ENCODE data around the gene STIM2.

Gene STIM2

DNA sequence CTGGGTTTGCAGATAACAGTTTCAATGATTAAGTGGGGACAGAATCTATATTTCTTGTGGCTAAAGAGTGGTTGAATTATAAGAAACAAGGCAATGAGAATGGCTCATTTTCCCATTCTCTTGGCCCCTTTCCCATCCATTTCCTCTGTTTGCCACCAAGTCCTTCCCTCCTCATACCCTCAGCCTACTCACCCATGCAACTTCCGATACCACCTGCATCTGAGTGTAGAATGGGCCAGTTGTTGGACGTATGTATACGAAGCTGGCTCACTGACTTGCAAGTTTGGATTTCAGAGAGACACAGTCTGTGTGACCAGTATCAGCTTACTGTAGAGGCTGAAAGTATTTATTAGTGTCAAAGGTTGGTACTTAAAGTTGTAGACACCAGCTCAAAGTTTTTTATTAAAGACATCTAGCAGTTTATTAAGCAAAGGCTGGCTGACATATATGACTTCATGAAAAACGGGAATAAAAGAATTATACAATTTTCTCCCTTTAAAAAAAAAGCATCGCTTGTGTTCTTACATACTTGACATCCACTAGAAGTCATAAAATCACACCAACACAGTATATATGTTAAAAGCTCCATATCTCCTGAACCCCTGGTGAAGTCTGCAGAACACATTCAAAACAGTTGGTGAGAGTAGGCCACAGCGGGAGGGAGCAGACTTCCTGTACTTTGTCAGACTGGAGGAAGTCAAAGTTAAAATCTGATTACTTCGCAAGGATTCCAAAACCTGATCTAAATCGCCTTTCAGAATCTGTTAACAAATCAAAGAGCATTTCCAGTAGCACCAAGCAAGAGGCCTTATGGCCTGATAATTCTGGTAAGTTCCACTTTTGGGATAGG is 22.4 kb upstream of the STIM2 start:
- DNase-seq = no peak

DNA sequence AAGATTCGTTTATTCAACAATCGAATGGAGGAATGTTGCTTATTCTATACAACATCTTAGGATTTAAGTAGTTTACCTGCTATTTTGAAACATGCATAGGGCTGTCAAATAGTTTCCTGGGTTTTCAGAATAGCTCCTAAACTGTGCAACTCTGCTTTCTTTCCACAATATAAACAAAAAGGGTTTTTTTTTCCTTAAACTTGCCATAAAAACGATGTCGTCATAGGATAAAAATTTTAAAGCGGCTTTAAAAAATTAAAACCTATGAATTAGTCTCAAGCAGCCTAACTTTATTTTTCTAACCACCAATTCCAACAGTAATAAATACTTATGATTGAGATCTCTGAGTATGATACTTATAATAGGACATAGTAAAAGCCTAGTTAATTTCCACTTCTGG is 21.6 kb upstream of the STIM2 start:
- DNase-seq = no peak

DNA sequence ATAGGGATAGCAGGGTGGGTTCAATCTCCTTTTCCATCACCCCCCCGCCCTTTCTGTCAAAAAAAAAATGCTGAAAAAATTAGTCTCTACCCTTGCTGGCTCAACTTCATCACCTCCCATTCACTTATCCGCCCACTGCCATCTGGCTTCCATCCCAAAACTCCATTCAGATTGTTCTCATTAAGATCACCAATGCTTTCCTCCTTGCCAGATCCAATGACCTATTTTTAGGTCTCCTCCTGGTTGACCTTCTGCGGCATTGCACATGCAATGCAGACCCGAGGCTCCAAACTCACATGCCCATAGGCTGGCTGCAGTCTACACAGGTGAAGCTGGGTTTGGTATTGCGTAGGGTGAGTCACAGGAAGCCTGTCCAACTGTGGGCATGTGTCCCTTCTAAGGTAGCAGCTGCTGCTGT is 21.1 kb upstream of the STIM2 start:
- no peak for DNase-seq

DNA sequence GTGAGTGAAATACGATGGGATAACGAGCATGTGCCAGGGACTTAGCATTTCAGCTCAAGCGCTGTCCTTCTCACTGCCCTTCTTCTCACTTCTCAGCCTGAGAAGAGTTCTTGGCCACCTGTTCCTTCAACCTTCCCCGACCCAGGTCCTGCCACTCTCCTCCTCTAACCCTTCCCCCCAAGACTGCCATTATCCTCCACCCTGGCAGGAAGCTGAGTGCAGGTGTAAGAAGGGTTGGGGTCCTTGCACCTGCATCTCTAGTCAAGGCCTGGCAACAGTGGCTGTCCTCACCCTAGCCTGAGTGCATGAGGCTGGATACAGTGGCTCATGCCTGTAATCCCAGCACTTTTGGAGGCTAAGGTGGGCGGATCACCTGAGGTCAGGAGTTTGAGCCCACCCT is 19.9 kb upstream of the STIM2 start:
- DNase-seq = no peak

- no peak for DNase-seq
Observed at GRCh38 chr4:26842911-26843310, 17.7 kb upstream of the STIM2 start.

DNA sequence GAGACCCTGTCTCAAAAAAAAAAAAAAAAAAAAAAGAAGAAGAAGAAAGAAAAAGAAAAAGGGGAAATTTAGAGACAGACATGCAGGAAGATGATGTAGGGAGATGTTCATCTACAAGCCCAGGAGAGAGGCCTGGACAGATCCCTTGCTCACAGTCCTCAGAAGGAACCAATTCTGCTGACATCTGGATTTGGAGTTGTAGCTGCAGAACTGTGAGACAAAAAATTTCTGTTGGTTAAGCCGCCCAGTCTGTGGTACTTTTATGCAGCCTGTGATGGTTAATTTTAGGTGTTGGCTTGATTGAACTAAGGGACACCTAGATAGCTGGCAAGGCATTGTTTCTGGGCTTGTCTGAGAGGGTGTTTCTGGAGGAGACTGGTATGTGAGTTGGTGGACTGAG is 10.1 kb upstream of the STIM2 start:
- no peak for DNase-seq

- DNase-seq = no peak
Observed at GRCh38 chr4:26851129-26851528, 9.5 kb upstream of the STIM2 start.

GRCh38 chr4:26854701-26855100 is 5.9 kb upstream of the STIM2 start:
- DNase-seq = no peak

- no peak for DNase-seq
Observed at GRCh38 chr4:26856906-26857277, 3.7 kb upstream of the STIM2 start.

DNA sequence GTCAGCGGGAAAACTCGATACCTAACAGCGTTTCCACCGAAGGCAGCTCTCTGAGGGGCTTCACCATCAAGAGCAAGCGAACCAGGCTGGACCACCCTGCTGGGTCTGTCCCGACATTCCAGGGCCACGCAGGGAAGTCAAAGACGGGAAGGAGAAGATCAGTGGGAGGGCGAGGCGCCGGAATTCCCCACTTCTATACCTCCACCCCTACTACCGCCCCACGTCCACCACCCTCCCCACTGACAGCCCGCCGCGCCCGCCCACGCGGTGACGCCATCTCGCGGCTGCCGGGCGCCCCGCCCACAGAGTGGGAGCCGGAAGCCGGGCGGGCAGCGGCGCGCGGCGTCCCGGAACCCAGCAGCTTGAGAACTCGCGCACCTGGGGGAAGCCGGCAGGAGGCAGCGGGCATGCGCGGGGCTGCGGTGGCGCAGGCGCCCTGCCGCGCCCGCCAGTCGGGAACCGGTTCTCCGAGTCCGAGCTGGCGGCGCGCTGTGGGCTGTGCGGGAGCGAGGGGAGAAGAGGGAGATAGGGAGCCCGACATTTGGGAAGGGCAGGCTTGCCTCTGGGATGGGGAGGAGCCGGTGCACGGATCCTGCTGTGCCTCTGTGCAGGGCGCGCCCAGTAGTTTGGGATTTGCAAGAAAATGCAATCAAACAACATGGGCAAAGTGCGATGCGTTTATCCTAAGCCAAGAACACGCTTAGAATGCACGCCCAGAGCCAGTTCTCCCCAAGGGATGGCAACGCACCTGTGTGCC is 3.2 kb upstream of the STIM2 start:
- peak; percentile 88 for DNase-seq

DNA sequence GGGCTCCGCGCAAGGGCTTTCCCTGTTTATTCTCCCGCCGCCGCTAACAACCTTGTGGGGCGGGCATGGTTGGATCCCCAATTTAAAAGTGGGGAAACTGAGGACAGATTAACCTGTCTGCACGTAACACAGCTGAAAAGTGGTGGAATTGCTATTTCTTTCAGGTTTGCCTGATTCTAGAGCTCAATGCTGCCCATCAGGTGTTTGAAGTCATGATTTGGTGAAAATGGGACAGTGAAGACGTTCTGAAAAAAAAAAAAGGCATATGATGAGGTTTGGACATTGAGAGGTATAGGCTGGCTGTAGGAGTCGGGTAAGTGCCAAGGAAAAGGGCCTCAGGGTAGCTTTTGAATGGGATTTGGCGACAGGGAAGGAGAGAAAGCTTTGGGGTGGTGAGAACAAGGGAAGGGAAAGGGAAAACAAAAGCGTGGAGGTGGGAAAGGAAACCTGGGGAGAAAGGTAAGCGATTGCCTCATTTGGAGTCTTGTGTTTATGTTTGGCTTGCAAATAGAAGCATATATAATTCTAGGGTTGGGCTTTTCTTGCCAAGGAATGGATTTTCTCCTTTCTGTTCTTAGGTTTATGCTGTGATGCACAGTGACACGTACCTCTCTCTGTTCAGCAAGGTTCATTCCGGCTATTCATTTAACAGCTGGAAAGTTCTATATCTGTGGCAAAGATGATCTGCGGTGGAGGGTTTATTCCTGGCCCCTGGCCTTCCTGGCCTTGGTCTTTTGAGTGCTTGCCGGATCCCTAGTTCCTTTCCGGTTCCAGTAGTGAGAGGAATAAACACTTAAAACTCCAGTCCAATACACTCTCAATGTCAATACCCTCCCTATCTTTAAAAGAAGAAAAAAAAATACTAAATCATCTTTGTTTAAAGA is 2.4 kb upstream of the STIM2 start:
- DNase-seq = no peak

- DNase-seq = peak; percentile 76
Observed at GRCh38 chr4:26858947-26859401, 1.7 kb upstream of the STIM2 start.

DNA sequence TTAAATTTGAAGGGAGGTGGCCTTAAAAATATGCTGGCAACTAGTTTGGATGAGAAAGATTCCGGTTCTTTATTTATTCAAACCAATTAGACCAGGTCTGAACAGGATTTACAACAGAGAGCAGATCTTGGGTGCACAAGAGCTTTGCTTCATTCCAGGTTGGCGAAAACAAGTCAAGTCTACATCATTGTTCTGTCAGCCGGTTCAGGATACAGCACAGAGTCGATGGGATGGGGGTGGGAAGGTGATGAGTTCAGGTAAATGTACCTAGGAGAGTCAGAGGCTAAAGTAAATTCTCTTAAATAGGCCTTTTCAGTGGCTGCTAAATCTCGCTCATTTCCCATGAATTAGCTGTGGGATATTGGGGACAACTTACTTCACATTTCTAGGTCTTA is 882 bp upstream of the STIM2 start:
- DNase-seq = peak; percentile 16

GRCh38 chr4:26860922-26861433 is 337 bp downstream of the STIM2 start:
- peak; percentile 38 for DNase-seq

DNA sequence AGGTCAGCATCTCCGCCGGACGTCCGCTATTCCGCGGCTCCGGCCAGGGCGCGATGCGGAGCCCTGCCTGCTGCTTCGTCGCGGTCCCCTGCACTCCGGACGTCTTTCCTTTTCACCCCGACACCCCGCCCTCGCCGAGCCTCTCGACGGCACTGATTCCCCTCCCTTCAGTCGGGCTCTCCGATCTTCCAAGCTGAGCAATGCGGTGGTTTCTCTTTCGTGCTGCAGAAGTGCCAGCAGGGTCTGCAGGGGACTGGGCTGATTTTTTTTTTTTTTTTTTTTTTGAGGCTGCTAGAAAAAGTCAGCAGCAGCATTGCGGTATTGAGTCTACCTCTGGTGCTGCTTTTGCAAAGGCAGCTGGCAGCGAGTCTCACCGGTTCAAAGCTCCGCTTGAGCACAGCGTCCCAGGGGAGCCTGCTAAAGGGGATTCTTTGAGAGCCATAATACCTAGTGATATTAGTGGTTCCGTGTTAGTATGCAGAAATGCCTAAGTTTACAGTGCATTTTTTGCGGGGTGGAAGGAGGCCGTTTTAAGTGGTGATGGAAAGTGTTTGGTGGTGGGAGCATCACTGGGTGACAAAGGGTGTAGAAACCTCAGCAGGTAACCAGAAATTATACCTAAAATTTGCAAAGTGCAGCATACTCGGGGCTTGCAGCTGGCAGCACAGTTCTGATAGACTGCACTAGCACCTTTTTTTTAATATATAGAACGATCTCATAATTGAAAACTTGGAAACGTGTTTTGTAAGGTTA is 969 bp downstream of the STIM2 start:
- DNase-seq = peak; percentile 67

- no peak for DNase-seq
Observed at GRCh38 chr4:26862381-26862915, 1.8 kb downstream of the STIM2 start.

DNA sequence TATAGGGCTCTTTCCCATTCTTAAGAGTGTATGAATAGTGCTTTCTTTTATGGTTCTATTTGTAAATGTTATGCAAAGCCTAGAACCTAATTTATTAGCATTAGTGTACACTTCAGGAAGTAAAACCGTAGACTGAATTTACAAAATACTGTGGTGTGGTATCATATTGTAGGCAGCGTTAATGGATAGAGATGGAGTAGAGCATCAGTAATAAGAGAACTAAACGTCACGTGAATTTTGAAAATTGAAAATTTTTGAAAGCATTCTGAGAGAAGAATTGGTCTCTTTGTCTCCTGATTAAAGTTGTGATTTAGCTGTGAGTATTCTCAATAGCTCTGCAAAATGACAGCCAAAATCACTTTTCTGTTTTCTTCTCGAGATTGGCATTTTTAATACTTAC is 2.9 kb downstream of the STIM2 start:
- no peak for DNase-seq

GRCh38 chr4:26864899-26865298 is 4.3 kb downstream of the STIM2 start:
- DNase-seq = no peak

- no peak for DNase-seq
Observed at GRCh38 chr4:26866203-26866602, 5.6 kb downstream of the STIM2 start.

GRCh38 chr4:26866781-26867180 is 6.1 kb downstream of the STIM2 start:
- no peak for DNase-seq

- no peak for DNase-seq
Observed at GRCh38 chr4:26867914-26868684, 7.5 kb downstream of the STIM2 start.
